GM23338 (cell line): ENCODE results near the gene ADH1C.

Experiments used
- EZH2 ChIP-seq: fragments of 200-600 bp; sonication (generic); IDR thresholded peaks from one replicate; pipeline ENCODE4 v1.8.0; 2017; ENCODE audit warnings: antibody characterized with exemption, mild to moderate bottlenecking, low read depth; ENCODE audit not compliant: unreplicated experiment
- EZH2phosphoT487 ChIP-seq: fragments of 200-600 bp; sonication (generic); IDR thresholded peaks from one replicate; pipeline ENCODE4 v1.8.1; 2018; ENCODE audit warnings: antibody characterized with exemption; ENCODE audit not compliant: unreplicated experiment
- POLR2AphosphoS5 ChIP-seq: IDR thresholded peaks from 2 replicates; pipeline ENCODE4 v1.6.1; 2016; ENCODE audit warnings: antibody characterized with exemption, low read depth
- TF ChIP-seq, protein P1 (sequence below), 2 experiments: fragments of 200-600 bp in 1 of 2; sonication (generic) in 1 of 2; conservative IDR thresholded peaks; 2 replicates each; pipeline versions ENCODE4 v1.5.1 to v1.6.1; 2016 to 2017; ENCODE audit warnings: antibody characterized with exemption in 2 of 2, low read depth in 2 of 2, mild to moderate bottlenecking in 2 of 2, moderate library complexity in 1 of 2
- TF ChIP-seq, protein P2 (sequence below): IDR thresholded peaks from one replicate; pipeline ENCODE4 v1.6.1; 2018; ENCODE audit warnings: antibody characterized with exemption; ENCODE audit not compliant: unreplicated experiment
- TF ChIP-seq, protein P3 (sequence below): IDR thresholded peaks from 2 replicates; pipeline ENCODE4 v1.6.1; 2016; ENCODE audit warnings: antibody characterized with exemption

DNA sequence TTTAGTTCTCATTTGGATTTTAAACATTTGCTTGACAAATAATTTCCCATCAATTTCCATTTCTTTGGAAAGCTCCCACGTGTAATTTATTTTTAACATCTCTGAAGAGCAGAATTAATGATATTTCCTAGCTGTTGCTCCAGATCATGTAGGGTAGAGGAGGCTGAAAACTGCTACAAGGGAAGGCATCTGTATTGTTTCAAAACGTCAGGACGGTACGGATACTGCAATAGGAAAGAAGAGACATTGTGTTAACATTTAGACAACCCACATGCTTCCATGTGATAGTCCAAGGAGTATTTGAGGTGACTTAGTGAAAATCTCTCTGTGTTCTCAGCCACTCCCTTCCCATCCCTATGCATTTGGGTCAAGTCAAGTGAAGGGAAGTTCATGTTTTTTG lies 16.0 kb downstream of the ADH1C start:
- TF ChIP-seq, protein P1, sequence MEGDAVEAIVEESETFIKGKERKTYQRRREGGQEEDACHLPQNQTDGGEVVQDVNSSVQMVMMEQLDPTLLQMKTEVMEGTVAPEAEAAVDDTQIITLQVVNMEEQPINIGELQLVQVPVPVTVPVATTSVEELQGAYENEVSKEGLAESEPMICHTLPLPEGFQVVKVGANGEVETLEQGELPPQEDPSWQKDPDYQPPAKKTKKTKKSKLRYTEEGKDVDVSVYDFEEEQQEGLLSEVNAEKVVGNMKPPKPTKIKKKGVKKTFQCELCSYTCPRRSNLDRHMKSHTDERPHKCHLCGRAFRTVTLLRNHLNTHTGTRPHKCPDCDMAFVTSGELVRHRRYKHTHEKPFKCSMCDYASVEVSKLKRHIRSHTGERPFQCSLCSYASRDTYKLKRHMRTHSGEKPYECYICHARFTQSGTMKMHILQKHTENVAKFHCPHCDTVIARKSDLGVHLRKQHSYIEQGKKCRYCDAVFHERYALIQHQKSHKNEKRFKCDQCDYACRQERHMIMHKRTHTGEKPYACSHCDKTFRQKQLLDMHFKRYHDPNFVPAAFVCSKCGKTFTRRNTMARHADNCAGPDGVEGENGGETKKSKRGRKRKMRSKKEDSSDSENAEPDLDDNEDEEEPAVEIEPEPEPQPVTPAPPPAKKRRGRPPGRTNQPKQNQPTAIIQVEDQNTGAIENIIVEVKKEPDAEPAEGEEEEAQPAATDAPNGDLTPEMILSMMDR (conservative IDR thresholded peaks at IDR 0.05; ENCODE audit: low read depth in 2 of 2): no peak
- no peak for TF ChIP-seq EZH2
- TF ChIP-seq POLR2AphosphoS5: no peak
- TF ChIP-seq, protein P2, sequence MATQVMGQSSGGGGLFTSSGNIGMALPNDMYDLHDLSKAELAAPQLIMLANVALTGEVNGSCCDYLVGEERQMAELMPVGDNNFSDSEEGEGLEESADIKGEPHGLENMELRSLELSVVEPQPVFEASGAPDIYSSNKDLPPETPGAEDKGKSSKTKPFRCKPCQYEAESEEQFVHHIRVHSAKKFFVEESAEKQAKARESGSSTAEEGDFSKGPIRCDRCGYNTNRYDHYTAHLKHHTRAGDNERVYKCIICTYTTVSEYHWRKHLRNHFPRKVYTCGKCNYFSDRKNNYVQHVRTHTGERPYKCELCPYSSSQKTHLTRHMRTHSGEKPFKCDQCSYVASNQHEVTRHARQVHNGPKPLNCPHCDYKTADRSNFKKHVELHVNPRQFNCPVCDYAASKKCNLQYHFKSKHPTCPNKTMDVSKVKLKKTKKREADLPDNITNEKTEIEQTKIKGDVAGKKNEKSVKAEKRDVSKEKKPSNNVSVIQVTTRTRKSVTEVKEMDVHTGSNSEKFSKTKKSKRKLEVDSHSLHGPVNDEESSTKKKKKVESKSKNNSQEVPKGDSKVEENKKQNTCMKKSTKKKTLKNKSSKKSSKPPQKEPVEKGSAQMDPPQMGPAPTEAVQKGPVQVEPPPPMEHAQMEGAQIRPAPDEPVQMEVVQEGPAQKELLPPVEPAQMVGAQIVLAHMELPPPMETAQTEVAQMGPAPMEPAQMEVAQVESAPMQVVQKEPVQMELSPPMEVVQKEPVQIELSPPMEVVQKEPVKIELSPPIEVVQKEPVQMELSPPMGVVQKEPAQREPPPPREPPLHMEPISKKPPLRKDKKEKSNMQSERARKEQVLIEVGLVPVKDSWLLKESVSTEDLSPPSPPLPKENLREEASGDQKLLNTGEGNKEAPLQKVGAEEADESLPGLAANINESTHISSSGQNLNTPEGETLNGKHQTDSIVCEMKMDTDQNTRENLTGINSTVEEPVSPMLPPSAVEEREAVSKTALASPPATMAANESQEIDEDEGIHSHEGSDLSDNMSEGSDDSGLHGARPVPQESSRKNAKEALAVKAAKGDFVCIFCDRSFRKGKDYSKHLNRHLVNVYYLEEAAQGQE: no peak
- TF ChIP-seq EZH2phosphoT487: no peak
- TF ChIP-seq, protein P3, sequence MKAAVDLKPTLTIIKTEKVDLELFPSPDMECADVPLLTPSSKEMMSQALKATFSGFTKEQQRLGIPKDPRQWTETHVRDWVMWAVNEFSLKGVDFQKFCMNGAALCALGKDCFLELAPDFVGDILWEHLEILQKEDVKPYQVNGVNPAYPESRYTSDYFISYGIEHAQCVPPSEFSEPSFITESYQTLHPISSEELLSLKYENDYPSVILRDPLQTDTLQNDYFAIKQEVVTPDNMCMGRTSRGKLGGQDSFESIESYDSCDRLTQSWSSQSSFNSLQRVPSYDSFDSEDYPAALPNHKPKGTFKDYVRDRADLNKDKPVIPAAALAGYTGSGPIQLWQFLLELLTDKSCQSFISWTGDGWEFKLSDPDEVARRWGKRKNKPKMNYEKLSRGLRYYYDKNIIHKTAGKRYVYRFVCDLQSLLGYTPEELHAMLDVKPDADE: no peak
